Measurements from ENCODE around the gene NEK6.

Gene NEK6

GRCh38 chr9:124392871-124393460 lies 135.2 kb downstream of the NEK6 start:
- DNase-seq (ENCODE audit: low read depth in 4 of 4, low spot score in 1 of 4) = peak in 1 of 4 experiments; percentile 4

GRCh38 chr9:124394167-124394566 lies 136.4 kb downstream of the NEK6 start:
- no peak for DNase-seq (ENCODE audit: low read depth in 4 of 4, low spot score in 1 of 4)

GRCh38 chr9:124394596-124394995 lies 136.8 kb downstream of the NEK6 start:
- no peak for DNase-seq (ENCODE audit: low read depth in 4 of 4, low spot score in 1 of 4)

- no peak for DNase-seq (ENCODE audit: low read depth in 4 of 4, low spot score in 1 of 4)
Measured at GRCh38 chr9:124395826-124396225, 138.1 kb downstream of the NEK6 start.

- no peak for DNase-seq (ENCODE audit: low read depth in 4 of 4, low spot score in 1 of 4)
Measured at GRCh38 chr9:124398191-124398935, 140.6 kb downstream of the NEK6 start.

GRCh38 chr9:124399323-124399967 lies 141.7 kb downstream of the NEK6 start:
- no peak for DNase-seq (ENCODE audit: low read depth in 4 of 4, low spot score in 1 of 4)

GRCh38 chr9:124399968-124400940 lies 142.5 kb downstream of the NEK6 start:
- DNase-seq (ENCODE audit: low read depth in 4 of 4, low spot score in 1 of 4) = no peak
